Liver (tissue), 3 donors: ENCODE measurements around the gene CES2.

ENCODE experiments used
- FOXA1 ChIP-seq: IDR thresholded peaks from 2 replicates; pipeline ENCODE4 v1.6.1; 2016; ENCODE audit warnings: antibody characterized with exemption
- GABPA ChIP-seq, 2 donors: IDR thresholded peaks in 1 of 2; conservative IDR thresholded peaks in 1 of 2; 2 replicates each; pipeline ENCODE4 v1.6.1; 2016; ENCODE audit warnings: antibody characterized with exemption in 2 of 2, mild to moderate bottlenecking in 1 of 2, moderate library complexity in 1 of 2
- JUND ChIP-seq, 2 donors: IDR thresholded peaks; 2 replicates each; pipeline ENCODE4 v1.6.1; 2016; ENCODE audit warnings: antibody characterized with exemption in 2 of 2
- NR2F2 ChIP-seq: IDR thresholded peaks from 2 replicates; pipeline ENCODE4 v1.6.1; 2016; ENCODE audit warnings: antibody characterized with exemption
- RAD21 ChIP-seq, 2 donors: IDR thresholded peaks; 2 replicates each; pipeline ENCODE4 v1.6.1; 2016; ENCODE audit warnings: antibody characterized with exemption in 2 of 2, mild to moderate bottlenecking in 2 of 2
- RXRA ChIP-seq, 2 donors: IDR thresholded peaks; 2 replicates each; pipeline ENCODE4 v1.6.1; 2017 to 2018; ENCODE audit warnings: antibody characterized with exemption in 2 of 2, mild to moderate bottlenecking in 1 of 2
- SP1 ChIP-seq: IDR thresholded peaks from 2 replicates; pipeline ENCODE4 v1.6.1; 2018; ENCODE audit warnings: antibody characterized with exemption, mild to moderate bottlenecking
- TAF1 ChIP-seq: conservative IDR thresholded peaks from 2 replicates; pipeline ENCODE4 v1.6.1; 2016; ENCODE audit warnings: antibody characterized with exemption, mild to moderate bottlenecking
- YY1 ChIP-seq: IDR thresholded peaks from 2 replicates; pipeline ENCODE4 v1.6.1; 2016; ENCODE audit warnings: antibody characterized with exemption, mild to moderate bottlenecking
- TF ChIP-seq, protein P1 (sequence below): fragments of 150-350 bp; IDR thresholded peaks from 2 replicates; pipeline ENCODE4 v1.5.1; 2017; ENCODE audit warnings: improper control_type of control experiment, low read depth, low read length; ENCODE audit not compliant: missing input control
- TF ChIP-seq, protein P2 (sequence below): IDR thresholded peaks from 2 replicates; pipeline ENCODE4 v1.6.1; 2016; ENCODE audit warnings: antibody characterized with exemption
- TF ChIP-seq, protein P3 (sequence below): IDR thresholded peaks from 2 replicates; pipeline ENCODE4 v1.6.1; 2016; ENCODE audit warnings: antibody characterized with exemption
- TF ChIP-seq, protein P4 (sequence below): IDR thresholded peaks from 2 replicates; pipeline ENCODE4 v1.6.1; 2016; ENCODE audit warnings: antibody characterized with exemption, mild to moderate bottlenecking
- donor health status: healthy.
- donor health status: healthy.

DNA sequence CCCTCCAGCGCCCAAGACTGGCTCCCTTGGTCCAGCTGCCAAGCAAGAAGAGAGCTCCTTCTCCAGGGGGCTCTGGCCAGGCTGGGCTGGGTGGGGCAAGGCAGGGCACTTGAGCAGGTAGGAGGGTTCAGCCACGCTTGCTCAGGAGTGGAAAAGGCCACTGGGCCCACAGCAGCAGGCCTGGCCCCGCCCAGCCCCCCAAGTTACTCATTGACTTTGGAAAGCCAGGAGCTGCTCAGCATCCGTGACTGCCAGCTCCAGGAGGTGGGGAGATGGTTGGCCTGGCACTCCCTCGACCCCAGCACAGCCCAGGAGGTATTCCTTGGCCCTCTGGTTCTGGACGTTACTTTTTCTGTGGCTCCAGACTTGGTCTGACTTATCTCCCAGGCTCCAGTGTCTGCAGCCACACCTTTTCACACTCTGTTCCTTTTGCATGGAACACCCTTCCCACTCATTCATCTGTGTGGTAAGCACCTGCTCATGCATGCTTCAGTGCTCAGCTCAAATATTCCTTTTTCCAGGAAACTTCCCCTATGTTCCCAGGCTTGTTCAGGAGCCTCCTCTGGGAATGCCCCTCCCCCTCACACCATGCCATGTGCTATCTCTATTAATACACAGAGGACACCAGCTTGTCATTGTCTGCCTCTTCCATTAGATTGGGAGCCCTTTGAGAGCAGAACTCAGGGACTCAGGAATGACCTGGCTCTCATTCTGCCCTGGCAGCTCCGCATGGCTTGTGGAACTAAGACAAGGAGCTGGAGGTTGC, 16.3 kb upstream of the CES2 start, which contains the start of gene CDH16:
- TF ChIP-seq, protein P1, sequence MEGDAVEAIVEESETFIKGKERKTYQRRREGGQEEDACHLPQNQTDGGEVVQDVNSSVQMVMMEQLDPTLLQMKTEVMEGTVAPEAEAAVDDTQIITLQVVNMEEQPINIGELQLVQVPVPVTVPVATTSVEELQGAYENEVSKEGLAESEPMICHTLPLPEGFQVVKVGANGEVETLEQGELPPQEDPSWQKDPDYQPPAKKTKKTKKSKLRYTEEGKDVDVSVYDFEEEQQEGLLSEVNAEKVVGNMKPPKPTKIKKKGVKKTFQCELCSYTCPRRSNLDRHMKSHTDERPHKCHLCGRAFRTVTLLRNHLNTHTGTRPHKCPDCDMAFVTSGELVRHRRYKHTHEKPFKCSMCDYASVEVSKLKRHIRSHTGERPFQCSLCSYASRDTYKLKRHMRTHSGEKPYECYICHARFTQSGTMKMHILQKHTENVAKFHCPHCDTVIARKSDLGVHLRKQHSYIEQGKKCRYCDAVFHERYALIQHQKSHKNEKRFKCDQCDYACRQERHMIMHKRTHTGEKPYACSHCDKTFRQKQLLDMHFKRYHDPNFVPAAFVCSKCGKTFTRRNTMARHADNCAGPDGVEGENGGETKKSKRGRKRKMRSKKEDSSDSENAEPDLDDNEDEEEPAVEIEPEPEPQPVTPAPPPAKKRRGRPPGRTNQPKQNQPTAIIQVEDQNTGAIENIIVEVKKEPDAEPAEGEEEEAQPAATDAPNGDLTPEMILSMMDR: no peak
- TF ChIP-seq RAD21 (IDR thresholded peaks at IDR 0.05) (no peak), YY1 (no peak), FOXA1 (no peak), RXRA (IDR thresholded peaks at IDR 0.05) (no peak), JUND (IDR thresholded peaks at IDR 0.05) (no peak), GABPA (IDR thresholded peaks at IDR 0.05 in 1 of 2, conservative IDR thresholded peaks at IDR 0.05 in 1 of 2) (no peak), SP1 (no peak), TAF1 (no peak), NR2F2 (no peak)
- TF ChIP-seq, protein P2, sequence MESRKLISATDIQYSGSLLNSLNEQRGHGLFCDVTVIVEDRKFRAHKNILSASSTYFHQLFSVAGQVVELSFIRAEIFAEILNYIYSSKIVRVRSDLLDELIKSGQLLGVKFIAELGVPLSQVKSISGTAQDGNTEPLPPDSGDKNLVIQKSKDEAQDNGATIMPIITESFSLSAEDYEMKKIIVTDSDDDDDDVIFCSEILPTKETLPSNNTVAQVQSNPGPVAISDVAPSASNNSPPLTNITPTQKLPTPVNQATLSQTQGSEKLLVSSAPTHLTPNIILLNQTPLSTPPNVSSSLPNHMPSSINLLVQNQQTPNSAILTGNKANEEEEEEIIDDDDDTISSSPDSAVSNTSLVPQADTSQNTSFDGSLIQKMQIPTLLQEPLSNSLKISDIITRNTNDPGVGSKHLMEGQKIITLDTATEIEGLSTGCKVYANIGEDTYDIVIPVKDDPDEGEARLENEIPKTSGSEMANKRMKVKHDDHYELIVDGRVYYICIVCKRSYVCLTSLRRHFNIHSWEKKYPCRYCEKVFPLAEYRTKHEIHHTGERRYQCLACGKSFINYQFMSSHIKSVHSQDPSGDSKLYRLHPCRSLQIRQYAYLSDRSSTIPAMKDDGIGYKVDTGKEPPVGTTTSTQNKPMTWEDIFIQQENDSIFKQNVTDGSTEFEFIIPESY: no peak
- TF ChIP-seq, protein P3, sequence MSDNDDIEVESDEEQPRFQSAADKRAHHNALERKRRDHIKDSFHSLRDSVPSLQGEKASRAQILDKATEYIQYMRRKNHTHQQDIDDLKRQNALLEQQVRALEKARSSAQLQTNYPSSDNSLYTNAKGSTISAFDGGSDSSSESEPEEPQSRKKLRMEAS: no peak
- TF ChIP-seq, protein P4, sequence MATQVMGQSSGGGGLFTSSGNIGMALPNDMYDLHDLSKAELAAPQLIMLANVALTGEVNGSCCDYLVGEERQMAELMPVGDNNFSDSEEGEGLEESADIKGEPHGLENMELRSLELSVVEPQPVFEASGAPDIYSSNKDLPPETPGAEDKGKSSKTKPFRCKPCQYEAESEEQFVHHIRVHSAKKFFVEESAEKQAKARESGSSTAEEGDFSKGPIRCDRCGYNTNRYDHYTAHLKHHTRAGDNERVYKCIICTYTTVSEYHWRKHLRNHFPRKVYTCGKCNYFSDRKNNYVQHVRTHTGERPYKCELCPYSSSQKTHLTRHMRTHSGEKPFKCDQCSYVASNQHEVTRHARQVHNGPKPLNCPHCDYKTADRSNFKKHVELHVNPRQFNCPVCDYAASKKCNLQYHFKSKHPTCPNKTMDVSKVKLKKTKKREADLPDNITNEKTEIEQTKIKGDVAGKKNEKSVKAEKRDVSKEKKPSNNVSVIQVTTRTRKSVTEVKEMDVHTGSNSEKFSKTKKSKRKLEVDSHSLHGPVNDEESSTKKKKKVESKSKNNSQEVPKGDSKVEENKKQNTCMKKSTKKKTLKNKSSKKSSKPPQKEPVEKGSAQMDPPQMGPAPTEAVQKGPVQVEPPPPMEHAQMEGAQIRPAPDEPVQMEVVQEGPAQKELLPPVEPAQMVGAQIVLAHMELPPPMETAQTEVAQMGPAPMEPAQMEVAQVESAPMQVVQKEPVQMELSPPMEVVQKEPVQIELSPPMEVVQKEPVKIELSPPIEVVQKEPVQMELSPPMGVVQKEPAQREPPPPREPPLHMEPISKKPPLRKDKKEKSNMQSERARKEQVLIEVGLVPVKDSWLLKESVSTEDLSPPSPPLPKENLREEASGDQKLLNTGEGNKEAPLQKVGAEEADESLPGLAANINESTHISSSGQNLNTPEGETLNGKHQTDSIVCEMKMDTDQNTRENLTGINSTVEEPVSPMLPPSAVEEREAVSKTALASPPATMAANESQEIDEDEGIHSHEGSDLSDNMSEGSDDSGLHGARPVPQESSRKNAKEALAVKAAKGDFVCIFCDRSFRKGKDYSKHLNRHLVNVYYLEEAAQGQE: no peak
